GM19438 (cell line): ENCODE results near the gene ACTL10.
"Not testable (repeated sequence)": the region's sequence is repeated elsewhere in the genome, so short reads cannot be mapped to it uniquely, and the experiment has no call there.

Experiments used
- ATAC-seq: cut with Tn5 transposase; IDR thresholded peaks from one replicate; pipeline ENCODE4 v1.9.1; 2021; ENCODE audit warnings: low read depth; ENCODE audit not compliant: unreplicated experiment

The ACTL10 gene

GRCh38 chr20:33689493-33689892 lies 22.8 kb downstream of the ACTL10 start:
- ATAC-seq = no peak

- no peak for ATAC-seq
Observed at GRCh38 chr20:33689973-33690372, 23.2 kb downstream of the ACTL10 start.

GRCh38 chr20:33693289-33693688 lies 26.5 kb downstream of the ACTL10 start:
- no peak for ATAC-seq

- no peak for ATAC-seq
Observed at GRCh38 chr20:33693741-33694638, 27.2 kb downstream of the ACTL10 start.

GRCh38 chr20:33694639-33695012 lies 27.9 kb downstream of the ACTL10 start:
- no peak for ATAC-seq

GRCh38 chr20:33696448-33696847 lies 29.7 kb downstream of the ACTL10 start:
- no peak for ATAC-seq

GRCh38 chr20:33697129-33697528 lies 30.4 kb downstream of the ACTL10 start:
- ATAC-seq = no peak

GRCh38 chr20:33698966-33699365 lies 32.2 kb downstream of the ACTL10 start:
- ATAC-seq = not testable (repeated sequence)

DNA sequence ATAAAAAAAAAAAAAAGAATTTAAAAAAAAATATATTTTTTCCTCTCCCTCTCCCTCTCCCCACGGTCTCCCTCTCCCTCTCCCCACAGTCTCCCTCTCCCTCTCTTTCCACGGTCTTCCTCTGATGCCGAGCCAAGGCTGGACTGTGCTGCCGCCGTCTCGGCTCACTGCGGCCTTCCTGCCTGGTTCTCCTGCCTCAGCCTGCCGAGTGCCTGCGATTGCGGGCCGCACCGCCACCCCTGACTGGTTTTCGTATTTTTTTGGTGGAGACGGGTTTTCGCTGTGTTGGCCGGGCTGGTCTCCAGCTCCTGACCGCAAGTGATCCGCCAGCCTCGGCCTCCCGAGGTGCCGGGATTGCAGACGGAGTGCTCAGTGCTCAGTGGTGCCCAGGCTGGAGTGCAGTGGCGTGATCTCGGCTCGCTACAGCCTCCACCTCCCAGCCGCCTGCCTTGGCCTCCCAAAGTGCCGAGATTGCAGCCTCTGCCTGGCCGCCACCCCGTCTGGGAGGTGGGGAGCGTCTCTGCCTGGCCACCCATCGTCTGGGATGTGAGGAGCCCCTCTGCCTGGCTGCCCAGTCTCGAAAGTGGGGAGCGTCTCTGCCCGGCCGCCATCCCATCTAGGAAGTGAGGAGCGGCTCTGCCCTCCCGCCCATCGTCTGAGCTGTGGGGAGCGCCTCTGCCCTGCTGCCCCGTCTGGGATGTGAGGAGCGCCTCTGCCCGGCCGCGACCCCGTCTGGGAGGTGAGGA lies 34.1 kb downstream of the ACTL10 start:
- not testable (repeated sequence) for ATAC-seq

- ATAC-seq = no peak
Observed at GRCh38 chr20:33701629-33702450, 35.1 kb downstream of the ACTL10 start.

DNA sequence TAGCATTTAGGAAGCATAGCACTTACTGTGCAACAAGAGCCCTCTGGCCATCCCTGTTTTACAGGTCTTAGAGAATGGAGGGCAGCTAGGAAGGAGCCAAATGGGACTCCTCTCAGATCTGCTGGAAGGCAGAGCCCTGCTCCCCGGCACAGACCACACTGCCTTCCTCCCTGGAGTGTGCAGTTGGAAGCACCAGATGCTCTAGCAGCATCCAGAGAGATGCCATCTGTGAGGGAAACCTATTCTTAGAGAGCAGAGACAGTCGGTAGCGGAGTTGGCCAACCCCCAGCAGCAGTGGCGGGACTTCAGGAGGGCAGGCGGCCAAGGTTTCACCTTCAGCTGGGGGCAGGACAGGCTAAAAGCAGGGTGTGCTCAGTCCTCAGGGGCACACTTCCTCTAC lies 36.1 kb downstream of the ACTL10 start:
- no peak for ATAC-seq

- ATAC-seq = no peak
Observed at GRCh38 chr20:33703498-33704137, 36.9 kb downstream of the ACTL10 start.

- ATAC-seq = no peak
Observed at GRCh38 chr20:33704197-33704924, 37.6 kb downstream of the ACTL10 start.

- no peak for ATAC-seq
Observed at GRCh38 chr20:33707668-33708067, 40.9 kb downstream of the ACTL10 start.

- ATAC-seq = no peak
Observed at GRCh38 chr20:33709398-33709797, 42.7 kb downstream of the ACTL10 start.

DNA sequence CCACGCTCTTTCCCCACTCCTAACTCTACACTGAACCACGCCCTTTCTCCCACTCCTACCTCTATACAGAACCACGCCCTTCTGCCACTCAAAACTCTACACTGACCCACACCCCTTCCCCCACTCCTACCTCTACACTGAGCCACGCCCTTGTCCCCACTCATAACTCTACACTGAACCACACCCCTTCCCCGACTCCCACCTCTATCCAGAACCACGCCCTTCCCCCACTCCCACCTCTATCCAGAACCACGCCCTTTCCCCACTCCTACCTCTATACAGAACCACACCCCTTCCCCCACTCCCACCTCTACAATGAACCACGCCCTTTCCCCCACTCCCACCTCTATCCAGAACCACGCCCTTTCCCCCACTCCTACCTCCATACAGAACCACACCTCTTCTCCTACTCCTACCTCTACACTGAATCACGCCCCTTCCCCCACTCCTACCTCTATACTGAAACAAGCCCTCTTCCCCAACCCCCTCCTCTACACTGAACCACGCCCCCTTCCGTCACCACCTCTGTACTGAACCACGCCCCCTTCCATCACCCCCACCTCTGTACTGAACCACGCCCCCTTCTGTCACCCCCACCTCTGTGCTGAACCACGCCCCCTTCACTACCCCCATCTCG lies 43.3 kb downstream of the ACTL10 start:
- no peak for ATAC-seq

- no peak for ATAC-seq
Observed at GRCh38 chr20:33710681-33711445, 44.1 kb downstream of the ACTL10 start.

GRCh38 chr20:33711446-33711738 lies 44.6 kb downstream of the ACTL10 start:
- no peak for ATAC-seq

DNA sequence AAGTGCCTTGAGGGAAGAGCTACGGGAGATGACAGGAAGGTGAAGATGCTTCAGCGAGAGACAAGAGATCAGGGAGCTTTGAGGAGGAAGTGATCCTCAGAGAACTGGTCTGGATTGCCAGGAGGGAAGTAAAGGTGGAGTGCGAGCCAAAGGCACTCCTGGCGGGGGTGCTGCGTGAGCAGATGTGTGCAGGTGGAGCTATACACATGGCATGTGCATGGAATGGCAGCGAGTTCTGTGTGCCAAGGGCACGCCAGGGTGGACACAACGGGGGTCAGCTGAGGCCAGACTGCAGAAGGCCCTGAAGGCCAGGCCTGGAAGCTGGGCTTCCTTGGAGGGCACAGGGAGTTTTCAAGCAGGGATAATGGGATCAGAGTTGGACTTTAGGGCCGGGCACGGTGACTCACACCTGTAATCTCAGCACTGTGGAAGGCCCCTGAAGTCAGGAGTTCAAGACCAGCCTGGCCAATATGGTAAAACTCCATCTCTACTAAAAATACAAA lies 47.2 kb downstream of the ACTL10 start:
- no peak for ATAC-seq
